Measurements from ENCODE around the gene PTPN23. TPM values are rescaled to one million over a fixed set of nuclear protein-coding genes. Genes with fewer than 3 reads are reported as not detected.

Gene PTPN23
- total and polyA plus RNA-seq, 2 of the 13 experiments (the other 11 are each of a cell fraction or from before 2014, with no cell fraction given): 2.3 to 3.7 TPM

- Histone ChIP-seq H3K4me2 (ENCODE audit: low read depth, low read length) (no peak overlapping the region), H3K79me2 (ENCODE audit: insufficient read depth, low read length) (peaks cover 23% of the 10 kb centered on the region), H3K27ac (ENCODE audit: extremely low read length, insufficient read depth, low read length) (no peak overlapping the region), H3K4me3 (replicated peaks in 1 of 3; ENCODE audit: insufficient read depth in 1 of 3, low read depth in 2 of 3, low read length in 3 of 3) (no peak overlapping the region), H3K27me3 (ENCODE audit: control insufficient read depth in 1 of 2, insufficient read depth in 2 of 2, low read length in 2 of 2) (no peaks in the 10 kb centered on the region), H2AFZ (ENCODE audit: low read length) (no peak overlapping the region), H3K9ac (ENCODE audit: insufficient read depth, low read depth, low read length) (no peak overlapping the region), H4K20me1 (ENCODE audit: insufficient read depth, low read length) (peaks cover 11% of the 10 kb centered on the region), H3K4me1 (ENCODE audit: insufficient read depth, low read length) (peaks cover 23% of the 10 kb centered on the region), H3K36me3 (replicated peaks in 1 of 2; ENCODE audit: control insufficient read depth in 1 of 2, insufficient read depth in 2 of 2, low read length in 2 of 2) (peaks cover 10 to 55% of the 10 kb centered on the region in 2 experiments), H3K9me3 (ENCODE audit: low read length) (no peaks in the 10 kb centered on the region)
- BruUV-seq (replicated peaks): TSS peak; percentile 10
- in situ Hi-C loops (cut with HindIII; ENCODE audit: extremely low pct_ligation_motif_present, low pct_unique_long_range_greater_than_20kb) (no loop called here), intact Hi-C loops (cut with micrococcal nuclease; ENCODE audit: unreplicated experiment) (no loop called here)
- no peak for TF ChIP-seq FUBP1 (CRISPR knock-in tag; IDR thresholded peaks at IDR 0.05; ENCODE audit: borderline replicate concordance)
- TF ChIP-seq ZNF274 (CRISPR knock-in tag; IDR thresholded peaks at IDR 0.05): no peak
- no peak for TF ChIP-seq ZNF30 (CRISPR knock-in tag; IDR thresholded peaks at IDR 0.05)
- no peak for TF ChIP-seq TBX3 (IDR thresholded peaks at IDR 0.05; ENCODE audit: borderline replicate concordance)
- no peak for TF ChIP-seq MTF2 (CRISPR knock-in tag; IDR thresholded peaks at IDR 0.05; ENCODE audit: borderline replicate concordance)
- TF ChIP-seq TP53 (CRISPR knock-in tag; conservative IDR thresholded peaks at IDR 0.05): no peak
- no peak for TF ChIP-seq NFE2 (CRISPR knock-in tag; IDR thresholded peaks at IDR 0.05)
- TF ChIP-seq ZNF260 (CRISPR knock-in tag; IDR thresholded peaks at IDR 0.05; ENCODE audit: borderline replicate concordance, low read depth): no peak
- TF ChIP-seq PAF1 (CRISPR knock-in tag; IDR thresholded peaks at IDR 0.05): no peak
- TF ChIP-seq AGO1 (IDR thresholded peaks at IDR 0.05; ENCODE audit: low read depth, low read length, poor library complexity, severe bottlenecking): no peak
- TF ChIP-seq ZNF34 (CRISPR knock-in tag; IDR thresholded peaks at IDR 0.05; ENCODE audit: borderline replicate concordance): no peak
- TF ChIP-seq KDM3A (CRISPR knock-in tag; IDR thresholded peaks at IDR 0.05; ENCODE audit: low read depth): no peak
- TF ChIP-seq, protein P1, sequence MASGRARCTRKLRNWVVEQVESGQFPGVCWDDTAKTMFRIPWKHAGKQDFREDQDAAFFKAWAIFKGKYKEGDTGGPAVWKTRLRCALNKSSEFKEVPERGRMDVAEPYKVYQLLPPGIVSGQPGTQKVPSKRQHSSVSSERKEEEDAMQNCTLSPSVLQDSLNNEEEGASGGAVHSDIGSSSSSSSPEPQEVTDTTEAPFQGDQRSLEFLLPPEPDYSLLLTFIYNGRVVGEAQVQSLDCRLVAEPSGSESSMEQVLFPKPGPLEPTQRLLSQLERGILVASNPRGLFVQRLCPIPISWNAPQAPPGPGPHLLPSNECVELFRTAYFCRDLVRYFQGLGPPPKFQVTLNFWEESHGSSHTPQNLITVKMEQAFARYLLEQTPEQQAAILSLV (CRISPR knock-in tag; IDR thresholded peaks at IDR 0.05; ENCODE audit: borderline replicate concordance): no peak
- TF ChIP-seq, protein P2, sequence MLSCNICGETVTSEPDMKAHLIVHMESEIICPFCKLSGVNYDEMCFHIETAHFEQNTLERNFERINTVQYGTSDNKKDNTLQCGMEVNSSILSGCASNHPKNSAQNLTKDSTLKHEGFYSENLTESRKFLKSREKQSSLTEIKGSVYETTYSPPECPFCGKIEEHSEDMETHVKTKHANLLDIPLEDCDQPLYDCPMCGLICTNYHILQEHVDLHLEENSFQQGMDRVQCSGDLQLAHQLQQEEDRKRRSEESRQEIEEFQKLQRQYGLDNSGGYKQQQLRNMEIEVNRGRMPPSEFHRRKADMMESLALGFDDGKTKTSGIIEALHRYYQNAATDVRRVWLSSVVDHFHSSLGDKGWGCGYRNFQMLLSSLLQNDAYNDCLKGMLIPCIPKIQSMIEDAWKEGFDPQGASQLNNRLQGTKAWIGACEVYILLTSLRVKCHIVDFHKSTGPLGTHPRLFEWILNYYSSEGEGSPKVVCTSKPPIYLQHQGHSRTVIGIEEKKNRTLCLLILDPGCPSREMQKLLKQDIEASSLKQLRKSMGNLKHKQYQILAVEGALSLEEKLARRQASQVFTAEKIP (CRISPR knock-in tag; IDR thresholded peaks at IDR 0.05; ENCODE audit: borderline replicate concordance): no peak
- TF ChIP-seq PHF20 (CRISPR knock-in tag; IDR thresholded peaks at IDR 0.05): no peak
- no peak for TF ChIP-seq ZNF430 (CRISPR knock-in tag; IDR thresholded peaks at IDR 0.05)
- no peak for TF ChIP-seq IKZF1 (IDR thresholded peaks at IDR 0.05)
- no peak for TF ChIP-seq ZSCAN31 (CRISPR knock-in tag; IDR thresholded peaks at IDR 0.05; ENCODE audit: low read depth)
- TF ChIP-seq PAWR (CRISPR knock-in tag; IDR thresholded peaks at IDR 0.05; ENCODE audit: borderline replicate concordance): no peak
- 94% methylated on average over 9 of the region's 9 CpGs for WGBS (ENCODE audit: low lambda C conversion rate)
- ChIA-PET POLR2A (no interaction called here), CTCF (ENCODE audit: low intra/inter-chr PET ratio, low total read pairs) (no interaction called here)
- FAIRE-seq (no peak), ATAC-seq (no peak), DNase-seq (ENCODE audit: low spot score) (no peak)
These were observed 18.9 kb downstream of the PTPN23 start for GRCh38 chr3:47399531-47400270.

Measured in HepG2 (cell line).